Lung (tissue), 12 donors: ENCODE measurements around the gene RBM44. TPM values are rescaled to one million over a fixed set of nuclear protein-coding genes. Genes with fewer than 3 reads are reported as not detected.

ENCODE experiments used
- ATAC-seq: fragments of 200-7000 bp; cut with Tn5 transposase; one replicate; pipeline ENCODE4 v1.9.1; 2020; ENCODE audit warnings: moderate number of reproducible peaks; ENCODE audit not compliant: insufficient read depth, low FRiP score
- DNase-seq, 3 donors: peaks; one replicate each; pipeline ENCODE4 v3.0.0-alpha.2; 2013 to 2017
- H3K27ac ChIP-seq, 2 donors: one replicate each; pipeline ENCODE4 v1.5.1; 2013; ENCODE audit warnings: mild to moderate bottlenecking in 2 of 2, moderate library complexity in 2 of 2, control low read depth in 1 of 2, inconsistent platforms in 1 of 2, low read depth in 1 of 2, low read length in 1 of 2
- H3K27me3 ChIP-seq, 3 donors: one replicate each; pipeline ENCODE4 v1.5.1; 2013; ENCODE audit warnings: low read length in 2 of 3; ENCODE audit not compliant: control insufficient read depth in 3 of 3, insufficient read depth in 3 of 3
- H3K36me3 ChIP-seq, 4 donors: one replicate each; pipeline ENCODE4 v1.5.1; 2013; ENCODE audit warnings: low read length in 4 of 4, mild to moderate bottlenecking in 1 of 4, moderate library complexity in 1 of 4; ENCODE audit not compliant: control insufficient read depth in 4 of 4, insufficient read depth in 4 of 4
- H3K4me1 ChIP-seq, 5 donors: one replicate each; pipeline ENCODE4 v1.5.1; 2013; ENCODE audit warnings: low read length in 5 of 5, mild to moderate bottlenecking in 2 of 5, moderate library complexity in 1 of 5; ENCODE audit not compliant: control insufficient read depth in 5 of 5, insufficient read depth in 5 of 5
- H3K4me3 ChIP-seq: one replicate; pipeline ENCODE4 v1.5.1; 2013; ENCODE audit warnings: mild to moderate bottlenecking, control low read depth, moderate library complexity
- H3K9ac ChIP-seq, 2 donors: one replicate each; pipeline ENCODE4 v1.5.1; 2013; ENCODE audit warnings: low read length in 2 of 2, control low read depth in 1 of 2; ENCODE audit not compliant: insufficient read depth in 1 of 2
- H3K9me3 ChIP-seq, 4 donors: one replicate each; pipeline ENCODE4 v1.5.1; 2013; ENCODE audit warnings: low read length in 3 of 4, mild to moderate bottlenecking in 1 of 4, moderate library complexity in 1 of 4; ENCODE audit not compliant: control insufficient read depth in 4 of 4, insufficient read depth in 3 of 4
- WGBS, 2 donors: extraction: QIAGEN DNeasy Blood & Tissue Kit; methylation state at CpG; one replicate each; pipeline ENCODE4 v1.1.7; 2013; 5-methylcytosine and 5-hydroxymethylcytosine counted together
- polyA plus RNA-seq, 2 donors: library from polyadenylated mRNA; stranded (reverse); fragments of 200-250 nt; gene quantifications; one replicate each; pipeline ENCODE4 v1.2.1, GENCODE V29; 2013
- total RNA-seq, 2 donors: library from RNA; depleted of rRNA in 1 of 2; stranded (reverse); fragments of >200 nt in 1 of 2; gene quantifications; one replicate each; pipeline ENCODE4 v1.2.1, GENCODE V29; 2014 to 2021
- TF ChIP-seq, protein P1 (sequence below): IDR thresholded peaks from 2 replicates; pipeline ENCODE4 v1.5.1; 2012; ENCODE audit warnings: mild to moderate bottlenecking; ENCODE audit errors: control extremely low read depth, extremely low read depth
- donor health status: control.
- donor health status: control.
- donor health status: Bipolar disorder and iron deficiency.
- donor health status: healthy.
- donor health status: DM: yes; HTN: yes; CAD: no.

RBM44 gene
- total and polyA plus RNA-seq, 4 donors = 0.26 to 4.0 (median 0.88) TPM

DNA sequence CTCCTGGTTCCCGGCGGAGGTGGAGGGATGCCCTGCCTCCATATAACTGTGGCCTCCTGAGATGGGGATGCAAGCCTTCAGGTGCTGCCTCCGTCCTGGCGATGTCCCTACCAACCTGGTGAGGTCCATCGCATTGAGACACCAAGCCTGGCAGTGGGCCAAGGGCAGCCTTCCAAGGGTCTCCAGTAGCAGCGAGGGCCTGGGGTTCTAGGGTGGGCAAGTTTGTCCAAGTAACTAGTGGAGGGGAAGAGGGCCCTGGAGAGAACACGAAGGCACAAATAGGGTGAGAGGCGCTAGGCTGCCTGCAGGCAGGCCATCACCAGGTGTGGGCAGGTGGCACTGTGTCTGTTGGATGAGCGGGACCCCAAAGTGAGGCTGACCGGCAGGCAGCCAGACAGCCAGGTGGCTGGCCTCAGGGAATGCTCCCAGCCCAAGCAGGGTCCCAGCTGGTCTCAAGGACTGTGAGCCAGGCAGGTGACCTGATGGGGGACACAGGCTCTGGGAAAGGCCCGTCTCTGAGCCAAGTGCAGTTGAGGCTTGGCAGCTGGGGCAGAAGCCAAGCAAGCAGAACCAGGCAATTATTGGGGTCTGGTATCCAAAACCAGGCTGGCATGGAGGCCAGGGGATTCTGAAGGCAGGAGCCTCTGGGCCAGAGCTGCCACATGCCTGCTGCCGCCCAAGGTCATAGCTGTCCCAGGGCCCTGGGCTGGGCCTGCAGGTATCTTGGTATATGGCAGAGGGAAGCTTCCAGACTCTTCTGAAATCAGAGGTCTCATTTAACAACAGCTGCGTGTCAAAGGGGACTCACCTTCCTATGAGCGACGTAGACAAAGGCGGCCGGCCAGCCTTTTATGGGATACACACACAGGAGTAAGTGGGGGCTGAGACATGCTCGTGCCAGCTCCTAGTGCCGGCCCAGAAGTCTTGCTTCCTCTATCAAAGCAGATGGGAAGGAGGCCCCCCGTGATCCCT lies 84.2 kb downstream of the RBM44 start:
- Histone ChIP-seq H3K4me3 (no peak overlapping the region), H3K36me3 (peaks cover 0 to 3% (median 0%) of the 10 kb centered on the region in 4 donors), H3K9me3 (no peaks in the 10 kb centered on the region), H3K9ac (no peak overlapping the region), H3K27me3 (no peaks in the 10 kb centered on the region), H3K27ac (peak overlapping the region in 1 of 2 donors; percentile 69), H3K4me1 (peaks cover 0 to 19% (median 2%) of the 10 kb centered on the region in 5 donors)
- TF ChIP-seq, protein P1, sequence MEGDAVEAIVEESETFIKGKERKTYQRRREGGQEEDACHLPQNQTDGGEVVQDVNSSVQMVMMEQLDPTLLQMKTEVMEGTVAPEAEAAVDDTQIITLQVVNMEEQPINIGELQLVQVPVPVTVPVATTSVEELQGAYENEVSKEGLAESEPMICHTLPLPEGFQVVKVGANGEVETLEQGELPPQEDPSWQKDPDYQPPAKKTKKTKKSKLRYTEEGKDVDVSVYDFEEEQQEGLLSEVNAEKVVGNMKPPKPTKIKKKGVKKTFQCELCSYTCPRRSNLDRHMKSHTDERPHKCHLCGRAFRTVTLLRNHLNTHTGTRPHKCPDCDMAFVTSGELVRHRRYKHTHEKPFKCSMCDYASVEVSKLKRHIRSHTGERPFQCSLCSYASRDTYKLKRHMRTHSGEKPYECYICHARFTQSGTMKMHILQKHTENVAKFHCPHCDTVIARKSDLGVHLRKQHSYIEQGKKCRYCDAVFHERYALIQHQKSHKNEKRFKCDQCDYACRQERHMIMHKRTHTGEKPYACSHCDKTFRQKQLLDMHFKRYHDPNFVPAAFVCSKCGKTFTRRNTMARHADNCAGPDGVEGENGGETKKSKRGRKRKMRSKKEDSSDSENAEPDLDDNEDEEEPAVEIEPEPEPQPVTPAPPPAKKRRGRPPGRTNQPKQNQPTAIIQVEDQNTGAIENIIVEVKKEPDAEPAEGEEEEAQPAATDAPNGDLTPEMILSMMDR = no peak
- 89 to 95% methylated on average over 20 of the region's 20 CpGs for WGBS, 2 donors
- no peak for ATAC-seq
- no peak for DNase-seq

DNA sequence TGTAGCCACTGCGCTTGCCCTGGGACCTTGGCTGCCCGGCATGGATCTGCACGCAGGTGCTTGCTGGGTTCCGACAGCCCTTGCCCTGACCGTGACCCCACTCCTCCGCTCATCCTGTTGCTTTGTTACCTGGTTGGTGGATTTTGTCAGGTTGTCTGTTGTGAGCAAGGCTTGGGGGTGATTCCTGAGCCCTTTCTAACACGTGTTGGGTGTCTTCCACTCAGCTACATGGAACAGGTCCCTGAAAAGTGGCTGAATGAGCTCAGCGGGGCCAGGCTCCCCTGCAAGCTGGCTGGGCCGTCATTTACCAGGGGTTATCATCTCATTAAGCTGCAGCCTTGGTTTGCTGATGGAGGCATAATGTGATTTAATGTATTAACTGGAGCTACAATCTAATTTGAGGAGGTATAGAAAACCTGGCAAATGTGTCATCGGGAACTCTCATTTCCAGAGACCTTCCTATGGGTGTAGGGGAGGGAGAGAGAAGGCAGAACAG lies 85.4 kb downstream of the RBM44 start:
- WGBS, 2 donors = 93 to 96% methylated on average over 10 of the region's 10 CpGs
- Histone ChIP-seq H3K4me1 (peaks cover 0 to 16% (median 2%) of the 10 kb centered on the region in 5 donors), H3K4me3 (no peak overlapping the region), H3K9me3 (no peaks in the 10 kb centered on the region), H3K9ac (no peak overlapping the region), H3K27ac (peak overlapping the region in 1 of 2 donors; percentile 15), H3K36me3 (peaks cover 0 to 3% (median 0%) of the 10 kb centered on the region in 4 donors), H3K27me3 (no peaks in the 10 kb centered on the region)
- ATAC-seq (no peak), DNase-seq (no peak)
- TF ChIP-seq, protein P1 = no peak

DNA sequence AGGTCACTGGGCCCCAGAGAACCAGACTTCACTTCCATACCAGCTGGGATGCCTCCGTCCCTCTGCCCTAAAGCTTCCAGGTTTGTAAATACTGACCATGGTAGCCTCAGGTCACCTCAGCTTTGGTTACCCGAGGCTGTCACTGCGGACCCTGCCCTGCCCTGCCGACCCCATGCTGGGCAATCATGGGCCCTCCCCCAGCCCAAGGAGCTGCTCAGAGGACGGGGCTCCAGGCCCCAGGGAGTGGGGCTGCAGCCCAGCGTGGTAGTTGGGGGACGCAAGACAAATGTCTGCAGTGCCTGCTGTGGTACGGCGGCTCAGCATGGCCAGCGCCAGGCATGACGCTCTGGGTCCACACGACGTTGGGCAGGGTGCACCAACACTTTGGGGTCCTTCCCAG lies 86.1 kb downstream of the RBM44 start:
- Histone ChIP-seq H3K4me3 (no peak overlapping the region), H3K9me3 (no peaks in the 10 kb centered on the region), H3K27ac (peak overlapping the region in 1 of 2 donors; percentile 15), H3K27me3 (no peaks in the 10 kb centered on the region), H3K36me3 (peaks cover 0 to 3% (median 0%) of the 10 kb centered on the region in 4 donors), H3K4me1 (peaks cover 0 to 16% (median 2%) of the 10 kb centered on the region in 5 donors), H3K9ac (no peak overlapping the region)
- ATAC-seq (no peak), DNase-seq (no peak)
- TF ChIP-seq, protein P1 = no peak
- 82 to 90% methylated on average over 13 of the region's 13 CpGs for WGBS, 2 donors
